Esophagus squamous epithelium (tissue), 5 donors: ENCODE data around the gene MYOM3. TPM values are rescaled to one million over a fixed set of nuclear protein-coding genes. Genes with fewer than 3 reads are reported as not detected.
A peak's percentile ranks its signal among the peaks of the same experiment; 100 is the strongest.
"Not testable (repeated sequence)": the region's sequence is repeated elsewhere in the genome, so short reads cannot be mapped to it uniquely, and the experiment has no call there.

Source experiments
- DNase-seq: peaks from one replicate; lab custom pipeline; 2025; lab: John Stamatoyannopoulos, UW
- H3K27ac ChIP-seq, 4 donors: fragments of 200-600 bp; sonication (generic); one replicate each; pipeline ENCODE4 v1.5.1; 2016 to 2019; ENCODE audit warnings: mild to moderate bottlenecking in 1 of 4
- H3K27me3 ChIP-seq, 4 donors: fragments of 200-600 bp; sonication (generic); 1 replicate in 3 of 4; 2 replicates in 1 of 4; pipeline versions ENCODE4 v1.5.1 to v1.6.0; 2017 to 2021; ENCODE audit warnings: antibody characterized with exemption in 1 of 4
- H3K36me3 ChIP-seq, 3 donors: fragments of 200-600 bp; sonication (generic); one replicate each; pipeline ENCODE4 v1.5.1; 2016 to 2019
- H3K4me1 ChIP-seq, 3 donors: fragments of 200-600 bp; sonication (generic); one replicate each; pipeline ENCODE4 v1.5.1; 2017 to 2019
- H3K4me3 ChIP-seq, 4 donors: fragments of 200-600 bp; sonication (generic); 1 replicate in 3 of 4; 2 replicates in 1 of 4; pipeline ENCODE4 v1.5.1; 2016 to 2019; ENCODE audit warnings: mild to moderate bottlenecking in 2 of 4, moderate library complexity in 1 of 4
- H3K9me3 ChIP-seq, 3 donors: fragments of 200-600 bp; sonication (generic); one replicate each; pipeline ENCODE4 v1.5.1; 2016 to 2019
- POLR2A ChIP-seq, 4 donors: fragments of 450-650 bp; IDR thresholded peaks; one replicate each; pipeline ENCODE4 v1.6.1; 2017; ENCODE audit warnings: antibody characterized with exemption in 4 of 4, mild to moderate bottlenecking in 4 of 4, moderate library complexity in 3 of 4
- WGBS, 2 donors: methylation state at CpG; one replicate each; pipeline ENCODE4 v1.1.5; 2018; 5-methylcytosine and 5-hydroxymethylcytosine counted together
- intact Hi-C: fragments of 100-400 bp; cut with DNase I; formaldehyde crosslinking; loops from one replicate; pipeline ENCODE4 v1.15.0; 2022
- total RNA-seq, 4 donors: library from RNA; depleted of rRNA; stranded (reverse); fragments of >200 nt; gene quantifications; one replicate each; pipeline ENCODE4 v1.1.0, GENCODE V29; 2016
- TF ChIP-seq, protein P1 (sequence below), 6 experiments: fragments of 450-650 bp in 4 of 6; fragments of 200-600 bp in 2 of 6; sonication (generic) in 2 of 6; IDR thresholded peaks; one replicate each; pipeline ENCODE4 v1.5.1; 2016 to 2019; ENCODE audit warnings: antibody characterized with exemption in 6 of 6, mild to moderate bottlenecking in 4 of 6, moderate library complexity in 4 of 6
- donor health status: DM: yes; HTN: yes; CAD: no.

MYOM3 gene
- total RNA-seq, 4 donors from 2014 or later, result 0.30 to 1.1 (median 0.56) TPM

DNA sequence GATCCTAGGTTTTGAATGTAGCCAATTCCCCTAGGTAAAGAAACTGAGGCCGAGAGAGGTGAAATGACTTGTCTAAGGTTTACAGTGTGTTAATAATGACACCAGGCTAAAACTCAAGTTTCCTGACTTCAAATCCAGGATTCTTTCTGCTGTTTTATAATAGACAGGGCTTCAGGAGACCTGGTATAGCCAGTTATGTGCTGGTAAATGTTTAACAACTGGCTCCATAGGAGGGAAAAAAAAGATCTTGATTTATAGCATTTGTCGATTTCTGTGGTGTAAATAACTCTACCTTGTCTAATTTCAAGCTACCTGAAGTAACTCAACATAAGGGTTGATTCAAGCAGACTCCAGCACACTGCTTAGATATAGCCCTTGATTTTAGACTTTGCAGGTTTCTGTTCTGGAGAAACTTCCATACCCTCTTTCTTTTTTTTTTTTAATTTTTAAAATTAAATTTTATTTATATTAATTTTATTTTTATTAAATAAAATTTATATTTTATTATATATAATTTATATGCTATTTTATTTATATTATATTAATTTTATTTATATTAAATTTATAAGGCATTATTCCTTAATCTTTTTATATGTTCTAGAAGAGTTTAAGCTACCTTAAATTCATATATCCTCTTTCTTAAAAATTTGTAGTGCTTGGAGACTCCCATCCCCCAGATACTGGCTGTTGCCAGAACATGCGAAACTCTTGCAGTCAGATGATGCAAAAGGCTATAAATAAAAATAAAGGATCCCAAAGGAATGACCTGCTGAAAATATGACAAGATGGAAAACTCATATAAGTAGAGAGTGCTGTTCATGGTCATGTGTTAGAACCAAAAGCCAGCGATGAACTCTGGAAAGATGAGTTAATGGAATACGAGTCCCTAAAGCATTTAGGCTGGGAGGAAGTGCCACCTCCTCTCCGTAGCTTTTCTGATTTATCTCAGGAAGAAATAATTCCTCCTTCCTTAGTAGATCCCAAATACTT, 96.4 kb downstream of the MYOM3 start:
- no peak for DNase-seq
- Histone ChIP-seq H3K9me3 (no peaks in the 10 kb centered on the region), H3K27me3 (no peaks in the 10 kb centered on the region), H3K4me3 (no peak overlapping the region), H3K4me1 (peaks cover 6 to 38% (median 9%) of the 10 kb centered on the region in 3 donors), H3K36me3 (no peaks in the 10 kb centered on the region), H3K27ac (peak overlapping the region in 3 of 4 donors; percentile 16 to 85 (median 67))
- intact Hi-C loops, result no loop called here
- no peak for TF ChIP-seq POLR2A (IDR thresholded peaks at IDR 0.05)
- TF ChIP-seq, protein P1, sequence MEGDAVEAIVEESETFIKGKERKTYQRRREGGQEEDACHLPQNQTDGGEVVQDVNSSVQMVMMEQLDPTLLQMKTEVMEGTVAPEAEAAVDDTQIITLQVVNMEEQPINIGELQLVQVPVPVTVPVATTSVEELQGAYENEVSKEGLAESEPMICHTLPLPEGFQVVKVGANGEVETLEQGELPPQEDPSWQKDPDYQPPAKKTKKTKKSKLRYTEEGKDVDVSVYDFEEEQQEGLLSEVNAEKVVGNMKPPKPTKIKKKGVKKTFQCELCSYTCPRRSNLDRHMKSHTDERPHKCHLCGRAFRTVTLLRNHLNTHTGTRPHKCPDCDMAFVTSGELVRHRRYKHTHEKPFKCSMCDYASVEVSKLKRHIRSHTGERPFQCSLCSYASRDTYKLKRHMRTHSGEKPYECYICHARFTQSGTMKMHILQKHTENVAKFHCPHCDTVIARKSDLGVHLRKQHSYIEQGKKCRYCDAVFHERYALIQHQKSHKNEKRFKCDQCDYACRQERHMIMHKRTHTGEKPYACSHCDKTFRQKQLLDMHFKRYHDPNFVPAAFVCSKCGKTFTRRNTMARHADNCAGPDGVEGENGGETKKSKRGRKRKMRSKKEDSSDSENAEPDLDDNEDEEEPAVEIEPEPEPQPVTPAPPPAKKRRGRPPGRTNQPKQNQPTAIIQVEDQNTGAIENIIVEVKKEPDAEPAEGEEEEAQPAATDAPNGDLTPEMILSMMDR (IDR thresholded peaks at IDR 0.05), result no peak
- WGBS, 2 donors, result 63 to 66% methylated on average over 6 of the region's 6 CpGs

DNA sequence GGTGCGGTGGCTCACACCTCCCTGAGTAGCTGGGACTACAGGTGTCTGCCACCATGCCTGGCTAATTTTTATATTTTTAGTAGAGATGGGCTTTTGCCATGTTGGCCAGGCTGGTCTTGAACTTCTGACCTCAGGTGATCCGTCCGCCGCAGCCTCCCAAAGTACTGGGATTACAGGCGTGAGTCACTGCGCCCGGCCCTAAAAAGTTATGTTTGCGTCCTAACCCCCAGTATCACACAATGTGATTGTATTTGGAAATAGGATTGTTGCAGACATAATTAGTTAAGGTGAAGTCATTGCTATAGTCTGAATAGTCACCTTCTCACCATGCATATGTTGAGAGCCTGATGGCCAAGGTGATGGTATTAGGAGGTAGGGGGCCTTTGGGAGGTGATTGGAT, 99.1 kb downstream of the MYOM3 start:
- H3K36me3 ChIP-seq, H3K27ac ChIP-seq, H3K4me3 ChIP-seq, intact Hi-C loops, H3K27me3 ChIP-seq, DNase-seq, H3K9me3 ChIP-seq: not testable (repeated sequence)
- peaks cover 0 to 18% (median 8%) of the 10 kb centered on the region in 3 donors for H3K4me1 ChIP-seq
- 81 to 85% methylated on average over 7 to 8 of the region's 8 CpGs for WGBS, 2 donors

- Histone ChIP-seq H3K4me3 (no peak overlapping the region), H3K4me1 (peaks cover 0 to 6% (median 6%) of the 10 kb centered on the region in 3 donors), H3K36me3 (no peaks in the 10 kb centered on the region), H3K27ac (peak overlapping the region in 1 of 4 donors; percentile 34), H3K27me3 (no peaks in the 10 kb centered on the region), H3K9me3 (no peaks in the 10 kb centered on the region)
- no peak for DNase-seq
- TF ChIP-seq, protein P1 (IDR thresholded peaks at IDR 0.05), result no peak
- TF ChIP-seq POLR2A (IDR thresholded peaks at IDR 0.05), result no peak
- 53 to 66% methylated on average over 3 of the region's 5 CpGs for WGBS, 2 donors
- intact Hi-C loops, result no loop called here
Observed at GRCh38 chr1:24010650-24011049, 101.3 kb downstream of the MYOM3 start.

DNA sequence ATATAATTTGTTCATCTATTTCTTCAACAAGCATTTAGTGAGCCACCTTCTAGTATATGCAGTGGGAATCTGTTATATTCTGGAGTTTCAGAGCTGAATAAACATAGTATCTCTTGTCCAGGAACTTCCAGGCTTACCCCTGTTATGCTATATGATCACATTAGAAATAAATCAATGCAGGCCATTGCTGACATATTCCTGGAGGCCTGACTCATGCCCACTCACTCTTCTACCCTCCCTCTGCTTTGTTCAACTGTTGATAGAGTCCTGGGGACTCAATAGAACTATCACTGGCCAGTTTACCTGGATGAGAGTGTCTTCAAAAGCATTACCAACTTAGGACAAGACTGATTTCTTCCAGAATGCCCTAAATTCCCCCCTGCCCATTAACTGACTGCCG, 102.5 kb downstream of the MYOM3 start:
- DNase-seq, result no peak
- intact Hi-C loops, result no loop called here
- H3K9me3 ChIP-seq, result no peaks in the 10 kb centered on the region
- no peaks in the 10 kb centered on the region for H3K36me3 ChIP-seq
- 85 to 95% methylated on average over 1 of the region's 1 CpG for WGBS, 2 donors
- H3K27me3 ChIP-seq, result no peaks in the 10 kb centered on the region
- peaks cover 0 to 6% (median 6%) of the 10 kb centered on the region in 3 donors for H3K4me1 ChIP-seq
- H3K4me3 ChIP-seq, result no peak overlapping the region
- TF ChIP-seq, protein P1 (IDR thresholded peaks at IDR 0.05), result no peak
- TF ChIP-seq POLR2A (IDR thresholded peaks at IDR 0.05), result no peak
- H3K27ac ChIP-seq, result no peak overlapping the region

DNA sequence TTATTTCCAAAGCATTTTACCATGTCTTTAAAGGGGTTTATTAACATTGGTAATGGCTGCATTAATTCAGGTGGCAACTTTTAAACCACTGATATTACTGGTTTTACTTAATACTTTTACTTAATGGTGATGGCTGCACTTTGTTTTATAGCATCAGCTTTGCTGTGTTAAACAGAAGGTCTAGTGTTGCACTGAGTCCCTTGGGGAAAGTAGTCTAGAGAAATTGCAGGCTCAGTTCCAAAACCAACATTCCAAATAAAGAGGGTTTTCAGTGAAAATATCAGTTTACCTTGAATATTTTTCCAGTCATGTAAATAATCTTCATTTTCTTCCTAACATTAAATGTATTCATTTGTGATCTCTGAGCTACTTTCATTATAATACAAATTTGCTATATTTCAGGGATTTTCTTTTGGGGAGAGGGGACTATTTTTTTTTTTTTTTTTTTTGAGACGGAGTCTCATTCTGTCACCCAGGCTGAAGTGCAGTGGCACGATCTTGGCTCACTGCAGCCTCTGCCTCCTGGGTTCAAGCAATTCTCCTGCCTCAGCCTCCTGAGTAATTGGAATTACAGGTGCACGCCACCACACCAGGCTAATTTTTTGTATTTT, 103.3 kb downstream of the MYOM3 start:
- H3K27ac ChIP-seq, H3K4me1 ChIP-seq, H3K4me3 ChIP-seq, H3K27me3 ChIP-seq, DNase-seq, H3K9me3 ChIP-seq, H3K36me3 ChIP-seq, intact Hi-C loops: not testable (repeated sequence)
- 50 to 60% methylated on average over 1 to 2 of the region's 3 CpGs for WGBS, 2 donors

GRCh38 chr1:24007079-24007478, 104.9 kb downstream of the MYOM3 start:
- no peak for DNase-seq
- no peaks in the 10 kb centered on the region for H3K27me3 ChIP-seq
- intact Hi-C loops, result no loop called here
- no peak overlapping the region for H3K4me3 ChIP-seq
- TF ChIP-seq POLR2A (IDR thresholded peaks at IDR 0.05), result no peak
- TF ChIP-seq, protein P1 (IDR thresholded peaks at IDR 0.05), result no peak
- H3K4me1 ChIP-seq, result peaks cover 0 to 6% (median 6%) of the 10 kb centered on the region in 3 donors
- no peaks in the 10 kb centered on the region for H3K9me3 ChIP-seq
- H3K27ac ChIP-seq, result no peak overlapping the region
- no peaks in the 10 kb centered on the region for H3K36me3 ChIP-seq
